ENCODE measurements around the gene RPS6KA1.
A peak's percentile ranks its signal among the peaks of the same experiment; 100 is the strongest.

Gene RPS6KA1

GRCh38 chr1:26553942-26554682, 24.6 kb downstream of the RPS6KA1 start:
- Histone ChIP-seq H3K9ac (ENCODE audit: insufficient read length, low read depth) (no peak overlapping the region), H3K9me3 (ENCODE audit: insufficient read depth, low read length) (no peaks in the 10 kb centered on the region), H3K4me1 (ENCODE audit: insufficient read depth, insufficient read length) (peaks cover 11% of the 10 kb centered on the region), H3K27me3 (ENCODE audit: insufficient read depth, insufficient read length) (no peaks in the 10 kb centered on the region), H3K4me3 (ENCODE audit: insufficient read length, low read depth) (no peak overlapping the region), H3K36me3 (ENCODE audit: insufficient read depth, insufficient read length, low read length) (peaks cover 72% of the 10 kb centered on the region)
- no peak for DNase-seq (ENCODE audit: low read depth, low spot score)
- TF ChIP-seq YY1 (IDR thresholded peaks at IDR 0.05; ENCODE audit: insufficient read depth, insufficient read length): no peak
- no peak for TF ChIP-seq SUZ12 (IDR thresholded peaks at IDR 0.05; ENCODE audit: extremely low read depth, insufficient read depth, insufficient read length)
- TF ChIP-seq ZNF274 (IDR thresholded peaks at IDR 0.05; ENCODE audit: low read depth, low read length): no peak

- peaks cover 11% of the 10 kb centered on the region for H3K4me1 ChIP-seq (ENCODE audit: insufficient read depth, insufficient read length)
- no peaks in the 10 kb centered on the region for H3K27me3 ChIP-seq (ENCODE audit: insufficient read depth, insufficient read length)
- TF ChIP-seq SUZ12 (IDR thresholded peaks at IDR 0.05; ENCODE audit: extremely low read depth, insufficient read depth, insufficient read length) (no peak), YY1 (IDR thresholded peaks at IDR 0.05; ENCODE audit: insufficient read depth, insufficient read length) (no peak), ZNF274 (IDR thresholded peaks at IDR 0.05; ENCODE audit: low read depth, low read length) (no peak)
- H3K9me3 ChIP-seq (ENCODE audit: insufficient read depth, low read length): no peaks in the 10 kb centered on the region
- no peak overlapping the region for H3K4me3 ChIP-seq (ENCODE audit: insufficient read length, low read depth)
- no peak for DNase-seq (ENCODE audit: low read depth, low spot score)
- H3K9ac ChIP-seq (ENCODE audit: insufficient read length, low read depth): peak overlapping the region; percentile 8
- peaks cover 76% of the 10 kb centered on the region for H3K36me3 ChIP-seq (ENCODE audit: insufficient read depth, insufficient read length, low read length)
Observed at GRCh38 chr1:26554781-26555180, 25.2 kb downstream of the RPS6KA1 start.

GRCh38 chr1:26555550-26555981, 26.0 kb downstream of the RPS6KA1 start:
- peaks cover 84% of the 10 kb centered on the region for H3K36me3 ChIP-seq (ENCODE audit: insufficient read depth, insufficient read length, low read length)
- no peak for DNase-seq (ENCODE audit: low read depth, low spot score)
- no peak for TF ChIP-seq ZNF274 (IDR thresholded peaks at IDR 0.05; ENCODE audit: low read depth, low read length)
- TF ChIP-seq SUZ12 (IDR thresholded peaks at IDR 0.05; ENCODE audit: extremely low read depth, insufficient read depth, insufficient read length): no peak
- TF ChIP-seq YY1 (IDR thresholded peaks at IDR 0.05; ENCODE audit: insufficient read depth, insufficient read length): no peak
- no peaks in the 10 kb centered on the region for H3K9me3 ChIP-seq (ENCODE audit: insufficient read depth, low read length)
- no peaks in the 10 kb centered on the region for H3K27me3 ChIP-seq (ENCODE audit: insufficient read depth, insufficient read length)
- peak overlapping the region; percentile 24 for H3K9ac ChIP-seq (ENCODE audit: insufficient read length, low read depth)
- H3K4me3 ChIP-seq (ENCODE audit: insufficient read length, low read depth): no peak overlapping the region
- H3K4me1 ChIP-seq (ENCODE audit: insufficient read depth, insufficient read length): peaks cover 11% of the 10 kb centered on the region

GRCh38 chr1:26556111-26556510, 26.6 kb downstream of the RPS6KA1 start:
- Histone ChIP-seq H3K9ac (ENCODE audit: insufficient read length, low read depth) (peak overlapping the region; percentile 24), H3K9me3 (ENCODE audit: insufficient read depth, low read length) (no peaks in the 10 kb centered on the region), H3K4me1 (ENCODE audit: insufficient read depth, insufficient read length) (peaks cover 11% of the 10 kb centered on the region), H3K36me3 (ENCODE audit: insufficient read depth, insufficient read length, low read length) (peaks cover 86% of the 10 kb centered on the region), H3K4me3 (ENCODE audit: insufficient read length, low read depth) (no peak overlapping the region), H3K27me3 (ENCODE audit: insufficient read depth, insufficient read length) (no peaks in the 10 kb centered on the region)
- TF ChIP-seq ZNF274 (IDR thresholded peaks at IDR 0.05; ENCODE audit: low read depth, low read length) (no peak), YY1 (IDR thresholded peaks at IDR 0.05; ENCODE audit: insufficient read depth, insufficient read length) (no peak), SUZ12 (IDR thresholded peaks at IDR 0.05; ENCODE audit: extremely low read depth, insufficient read depth, insufficient read length) (no peak)
- no peak for DNase-seq (ENCODE audit: low read depth, low spot score)

GRCh38 chr1:26557008-26557407, 27.4 kb downstream of the RPS6KA1 start:
- H3K9me3 ChIP-seq (ENCODE audit: insufficient read depth, low read length): no peaks in the 10 kb centered on the region
- H3K36me3 ChIP-seq (ENCODE audit: insufficient read depth, insufficient read length, low read length): peaks cover 86% of the 10 kb centered on the region
- DNase-seq (ENCODE audit: low read depth, low spot score): no peak

GRCh38 chr1:26558685-26559048, 29.1 kb downstream of the RPS6KA1 start:
- Histone ChIP-seq H3K36me3 (ENCODE audit: insufficient read depth, insufficient read length, low read length) (peaks cover 89% of the 10 kb centered on the region), H3K9ac (ENCODE audit: insufficient read length, low read depth) (no peak overlapping the region), H3K4me1 (ENCODE audit: insufficient read depth, insufficient read length) (peaks cover 11% of the 10 kb centered on the region), H3K4me3 (ENCODE audit: insufficient read length, low read depth) (no peak overlapping the region), H3K9me3 (ENCODE audit: insufficient read depth, low read length) (no peaks in the 10 kb centered on the region), H3K27me3 (ENCODE audit: insufficient read depth, insufficient read length) (no peaks in the 10 kb centered on the region)
- no peak for DNase-seq (ENCODE audit: low read depth, low spot score)
- TF ChIP-seq ZNF274 (IDR thresholded peaks at IDR 0.05; ENCODE audit: low read depth, low read length): no peak
- TF ChIP-seq SUZ12 (IDR thresholded peaks at IDR 0.05; ENCODE audit: extremely low read depth, insufficient read depth, insufficient read length): no peak
- no peak for TF ChIP-seq YY1 (IDR thresholded peaks at IDR 0.05; ENCODE audit: insufficient read depth, insufficient read length)

More at GRCh38 chr1:26557008-26557407, 27.4 kb downstream of the RPS6KA1 start:
- Histone ChIP-seq H3K4me1 (ENCODE audit: insufficient read depth, insufficient read length) (peaks cover 11% of the 10 kb centered on the region), H3K27me3 (ENCODE audit: insufficient read depth, insufficient read length) (no peaks in the 10 kb centered on the region), H3K9ac (ENCODE audit: insufficient read length, low read depth) (no peak overlapping the region), H3K4me3 (ENCODE audit: insufficient read length, low read depth) (no peak overlapping the region)
- TF ChIP-seq SUZ12 (IDR thresholded peaks at IDR 0.05; ENCODE audit: extremely low read depth, insufficient read depth, insufficient read length) (no peak), YY1 (IDR thresholded peaks at IDR 0.05; ENCODE audit: insufficient read depth, insufficient read length) (no peak), ZNF274 (IDR thresholded peaks at IDR 0.05; ENCODE audit: low read depth, low read length) (no peak)

GRCh38 chr1:26560403-26560780, 30.8 kb downstream of the RPS6KA1 start:
- Histone ChIP-seq H3K9me3 (ENCODE audit: insufficient read depth, low read length) (no peaks in the 10 kb centered on the region), H3K9ac (ENCODE audit: insufficient read length, low read depth) (no peak overlapping the region), H3K36me3 (ENCODE audit: insufficient read depth, insufficient read length, low read length) (peaks cover 85% of the 10 kb centered on the region), H3K27me3 (ENCODE audit: insufficient read depth, insufficient read length) (no peaks in the 10 kb centered on the region), H3K4me1 (ENCODE audit: insufficient read depth, insufficient read length) (peaks cover 5% of the 10 kb centered on the region), H3K4me3 (ENCODE audit: insufficient read length, low read depth) (no peak overlapping the region)
- no peak for DNase-seq (ENCODE audit: low read depth, low spot score)
- TF ChIP-seq YY1 (IDR thresholded peaks at IDR 0.05; ENCODE audit: insufficient read depth, insufficient read length) (no peak), ZNF274 (IDR thresholded peaks at IDR 0.05; ENCODE audit: low read depth, low read length) (no peak), SUZ12 (IDR thresholded peaks at IDR 0.05; ENCODE audit: extremely low read depth, insufficient read depth, insufficient read length) (no peak)
